Activated T-cell treated with anti-CD3 and anti-CD28 coated beads, Interleukin-2, amount 50 U/mL, for 24 hours (primary cell): ENCODE data around the gene ADAMTS5.

Experiments
- DNase-seq: peaks from one replicate; pipeline ENCODE4 v3.0.0-alpha.2; 2020
- H3K27ac Mint-ChIP-seq: 2 replicates; pipeline ENCODE4 v1.8.0; 2020; ENCODE audit warnings: mild to moderate bottlenecking, mixed read lengths
- H3K27me3 Mint-ChIP-seq: 2 replicates; pipeline ENCODE4 v1.8.0; 2020; ENCODE audit warnings: mixed read lengths
- H3K36me3 Mint-ChIP-seq: 2 replicates; pipeline ENCODE4 v1.8.0; 2020; ENCODE audit warnings: low read depth, mixed read lengths
- H3K4me1 Mint-ChIP-seq: 2 replicates; pipeline ENCODE4 v1.8.0; 2020; ENCODE audit warnings: low read depth, mixed read lengths
- H3K4me3 Mint-ChIP-seq: 2 replicates; pipeline ENCODE4 v1.8.0; 2020; ENCODE audit warnings: mild to moderate bottlenecking, moderate library complexity, mixed read lengths
- H3K9me3 Mint-ChIP-seq: 2 replicates; pipeline ENCODE4 v1.8.0; 2020; ENCODE audit warnings: mixed read lengths

ADAMTS5 gene

GRCh38 chr21:26967062-26967913 lies at the start of gene ADAMTS5:
Gene ADAMTS5, minus strand, starts transcription at chr21:26967088. Its CDS starts 697 bp downstream, at chr21:26966391.
- Mint-ChIP-seq H3K9me3 (no peaks in the 10 kb centered on the region), H3K4me3 (no peak within 1 kb of the TSS), H3K27me3 (peaks cover 66% of the 10 kb centered on the region), H3K27ac (no peak within 1 kb of the TSS), H3K36me3 (no peaks in the 10 kb centered on the region), H3K4me1 (peaks cover 4% of the 10 kb centered on the region)
- no peak for DNase-seq

DNA sequence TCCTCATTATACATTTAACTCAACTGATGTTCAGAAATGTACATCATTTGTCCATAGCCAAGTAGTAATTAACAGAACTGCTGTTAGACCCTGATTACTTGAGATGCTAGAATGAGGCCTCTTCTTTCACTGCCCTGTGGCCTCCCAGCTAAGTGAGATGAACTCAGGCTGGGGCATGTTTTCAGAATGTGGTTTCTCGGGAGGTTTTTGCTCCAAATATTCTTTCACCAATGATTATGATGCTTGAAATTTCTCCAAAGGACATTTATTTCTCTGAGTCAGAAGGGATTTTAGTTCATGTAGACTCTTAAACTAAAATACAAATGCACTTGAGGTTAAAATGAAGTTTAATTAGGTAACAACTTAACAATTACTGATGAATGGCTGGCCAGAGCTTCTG lies 34.6 kb upstream of the ADAMTS5 start:
- no peaks in the 10 kb centered on the region for H3K27me3 Mint-ChIP-seq
- no peak overlapping the region for H3K27ac Mint-ChIP-seq
- no peak for DNase-seq
- H3K4me1 Mint-ChIP-seq: no peaks in the 10 kb centered on the region
- H3K4me3 Mint-ChIP-seq: no peak overlapping the region
- H3K9me3 Mint-ChIP-seq: peaks cover 5% of the 10 kb centered on the region
- no peaks in the 10 kb centered on the region for H3K36me3 Mint-ChIP-seq

DNA sequence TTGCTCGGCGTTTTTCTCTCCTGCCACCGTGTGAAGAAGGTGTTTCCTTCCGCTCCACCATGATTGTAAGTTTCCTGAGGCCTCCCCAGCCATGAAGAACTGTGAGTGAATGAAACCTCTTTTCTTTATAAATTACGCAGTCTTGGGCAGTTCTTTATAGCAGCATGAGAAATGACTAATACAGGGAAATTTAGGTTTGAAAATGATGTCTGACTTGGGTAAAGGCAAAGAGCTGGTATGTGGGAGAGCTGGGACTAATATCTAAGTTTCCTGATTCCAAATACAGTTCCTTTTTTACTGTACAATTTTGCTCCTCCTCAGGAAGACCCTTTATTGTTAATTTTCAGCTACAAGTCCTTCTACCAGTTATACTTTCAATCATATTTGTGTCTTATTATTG lies 16.7 kb upstream of the ADAMTS5 start:
- Mint-ChIP-seq H3K27ac (no peak overlapping the region), H3K4me3 (no peak overlapping the region), H3K27me3 (no peaks in the 10 kb centered on the region), H3K4me1 (no peaks in the 10 kb centered on the region), H3K9me3 (peaks cover under 1% of the 10 kb centered on the region), H3K36me3 (no peaks in the 10 kb centered on the region)
- no peak for DNase-seq

- H3K4me3 Mint-ChIP-seq: no peak overlapping the region
- H3K9me3 Mint-ChIP-seq: no peaks in the 10 kb centered on the region
- H3K36me3 Mint-ChIP-seq: no peaks in the 10 kb centered on the region
- DNase-seq: no peak
- H3K4me1 Mint-ChIP-seq: no peaks in the 10 kb centered on the region
- no peaks in the 10 kb centered on the region for H3K27me3 Mint-ChIP-seq
- no peak overlapping the region for H3K27ac Mint-ChIP-seq
Observed at GRCh38 chr21:26982767-26983166, 15.9 kb upstream of the ADAMTS5 start.

GRCh38 chr21:26977746-26978145 lies 10.9 kb upstream of the ADAMTS5 start:
- H3K27ac Mint-ChIP-seq: no peak overlapping the region
- H3K36me3 Mint-ChIP-seq: no peaks in the 10 kb centered on the region
- H3K9me3 Mint-ChIP-seq: no peaks in the 10 kb centered on the region
- H3K4me3 Mint-ChIP-seq: no peak overlapping the region
- H3K4me1 Mint-ChIP-seq: no peaks in the 10 kb centered on the region
- no peak for DNase-seq
- peaks cover 3% of the 10 kb centered on the region for H3K27me3 Mint-ChIP-seq

DNA sequence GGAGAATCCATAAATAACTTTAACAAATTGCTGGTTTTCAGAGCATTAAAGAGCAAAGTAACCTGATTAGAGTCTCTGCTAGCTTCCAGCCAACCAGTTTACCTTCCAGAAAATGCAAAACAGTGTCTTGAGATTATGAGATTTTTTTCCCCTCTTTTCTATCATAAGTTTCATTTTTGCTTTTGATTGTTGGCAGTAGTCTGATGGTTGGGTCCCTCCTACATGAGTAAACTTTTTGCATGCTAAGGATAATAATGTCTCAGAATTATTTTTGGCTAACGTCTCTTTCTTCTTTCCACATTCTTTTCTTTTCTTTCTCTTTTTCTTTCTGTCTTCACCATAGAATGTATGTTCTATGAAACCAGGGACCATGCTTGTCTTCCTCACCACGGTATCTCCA lies 6.3 kb upstream of the ADAMTS5 start:
- no peak for DNase-seq
- Mint-ChIP-seq H3K36me3 (no peaks in the 10 kb centered on the region), H3K4me1 (no peaks in the 10 kb centered on the region), H3K4me3 (no peak overlapping the region), H3K27me3 (peaks cover 22% of the 10 kb centered on the region), H3K27ac (no peak overlapping the region), H3K9me3 (no peaks in the 10 kb centered on the region)

DNA sequence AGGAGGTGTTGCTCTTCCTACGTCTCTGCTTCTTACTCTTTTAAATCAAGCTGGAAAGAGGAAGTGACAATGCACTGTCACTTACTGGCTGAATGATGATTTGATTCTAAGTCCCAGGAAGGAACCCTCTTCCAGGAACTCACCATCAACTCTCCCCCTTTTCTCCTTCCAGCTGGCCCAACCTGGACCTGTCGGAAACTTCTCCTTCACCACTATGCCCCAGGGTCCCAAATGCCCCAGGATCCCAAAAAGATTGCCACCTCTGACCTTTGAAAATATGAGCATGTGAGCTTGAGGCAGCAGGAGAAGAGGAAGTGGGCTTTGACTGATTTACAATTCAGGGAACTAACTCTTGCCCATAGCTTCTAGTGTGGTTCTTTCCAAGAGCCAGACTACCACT lies 5.3 kb upstream of the ADAMTS5 start:
- peaks cover 4% of the 10 kb centered on the region for H3K4me1 Mint-ChIP-seq
- no peak for DNase-seq
- H3K9me3 Mint-ChIP-seq: no peaks in the 10 kb centered on the region
- H3K36me3 Mint-ChIP-seq: no peaks in the 10 kb centered on the region
- H3K27ac Mint-ChIP-seq: no peak overlapping the region
- H3K27me3 Mint-ChIP-seq: peaks cover 32% of the 10 kb centered on the region
- H3K4me3 Mint-ChIP-seq: no peak overlapping the region

- H3K9me3 Mint-ChIP-seq: no peaks in the 10 kb centered on the region
- no peaks in the 10 kb centered on the region for H3K36me3 Mint-ChIP-seq
- H3K27me3 Mint-ChIP-seq: peaks cover 51% of the 10 kb centered on the region
- no peak overlapping the region for H3K4me3 Mint-ChIP-seq
- DNase-seq: no peak
- peaks cover 4% of the 10 kb centered on the region for H3K4me1 Mint-ChIP-seq
- no peak overlapping the region for H3K27ac Mint-ChIP-seq
Observed at GRCh38 chr21:26969971-26970725, 3.3 kb upstream of the ADAMTS5 start.

DNA sequence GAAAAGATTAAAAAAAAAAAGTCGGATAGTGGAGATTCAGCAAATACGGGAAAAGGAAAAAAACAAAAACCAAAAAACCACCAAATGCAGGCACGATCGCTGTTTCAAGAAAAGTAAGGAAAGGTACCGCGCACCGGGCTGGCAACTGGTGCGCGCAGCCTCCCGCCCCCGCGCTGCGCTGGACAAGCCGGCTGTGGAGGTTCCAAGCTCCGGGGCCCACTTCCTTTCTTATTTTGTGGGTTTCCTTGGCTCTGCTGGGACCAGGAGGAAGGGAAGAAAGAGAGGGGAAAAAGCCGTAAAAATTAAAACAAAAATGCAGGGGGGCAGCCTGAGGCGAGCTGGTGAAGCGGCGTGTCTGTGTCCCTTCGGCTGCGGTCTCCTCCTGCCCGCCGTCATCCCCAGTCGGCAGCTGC lies 233 bp downstream of the ADAMTS5 start:
- Mint-ChIP-seq H3K4me1 (peaks cover 4% of the 10 kb centered on the region), H3K4me3 (no peak overlapping the region), H3K27ac (no peak overlapping the region), H3K27me3 (peaks cover 68% of the 10 kb centered on the region), H3K9me3 (no peaks in the 10 kb centered on the region), H3K36me3 (no peaks in the 10 kb centered on the region)
- no peak for DNase-seq

DNA sequence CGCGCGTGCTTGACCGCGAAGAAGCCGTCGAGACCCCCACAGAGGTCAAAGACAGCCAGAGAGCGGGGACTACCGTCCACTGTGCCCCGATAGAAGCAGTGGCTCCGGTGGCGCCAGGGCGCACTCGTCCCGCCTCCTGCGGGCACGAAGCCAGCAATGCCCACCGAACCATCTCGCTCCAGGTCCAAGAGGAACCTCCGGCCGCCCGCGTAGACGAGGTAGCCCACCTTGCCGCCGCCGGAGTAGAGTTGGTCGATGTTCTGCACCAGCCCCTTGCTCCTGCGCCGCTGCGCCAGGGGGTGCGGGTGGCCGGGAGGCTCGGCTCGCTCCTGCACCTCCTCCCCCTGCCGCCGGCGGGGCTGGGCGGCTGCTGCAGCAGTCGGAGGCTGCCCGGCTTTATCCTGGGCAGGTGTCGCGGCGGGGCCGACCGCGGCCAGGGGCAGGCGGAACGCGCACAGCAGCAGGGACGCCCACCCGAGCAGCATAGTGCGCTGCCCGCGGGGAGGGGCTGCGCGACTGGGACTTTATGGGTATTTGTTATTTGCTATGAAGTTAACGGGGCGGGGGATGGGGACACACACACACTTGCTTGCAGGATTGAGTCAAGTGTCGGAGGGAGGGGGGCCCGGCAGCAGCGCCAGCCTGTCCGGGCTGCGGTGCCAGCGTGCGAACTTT lies 844 bp downstream of the ADAMTS5 start:
- DNase-seq: no peak
- H3K9me3 Mint-ChIP-seq: no peaks in the 10 kb centered on the region
- H3K4me3 Mint-ChIP-seq: no peak overlapping the region
- H3K4me1 Mint-ChIP-seq: peaks cover 4% of the 10 kb centered on the region
- H3K27me3 Mint-ChIP-seq: peaks cover 72% of the 10 kb centered on the region
- no peaks in the 10 kb centered on the region for H3K36me3 Mint-ChIP-seq
- H3K27ac Mint-ChIP-seq: no peak overlapping the region

DNA sequence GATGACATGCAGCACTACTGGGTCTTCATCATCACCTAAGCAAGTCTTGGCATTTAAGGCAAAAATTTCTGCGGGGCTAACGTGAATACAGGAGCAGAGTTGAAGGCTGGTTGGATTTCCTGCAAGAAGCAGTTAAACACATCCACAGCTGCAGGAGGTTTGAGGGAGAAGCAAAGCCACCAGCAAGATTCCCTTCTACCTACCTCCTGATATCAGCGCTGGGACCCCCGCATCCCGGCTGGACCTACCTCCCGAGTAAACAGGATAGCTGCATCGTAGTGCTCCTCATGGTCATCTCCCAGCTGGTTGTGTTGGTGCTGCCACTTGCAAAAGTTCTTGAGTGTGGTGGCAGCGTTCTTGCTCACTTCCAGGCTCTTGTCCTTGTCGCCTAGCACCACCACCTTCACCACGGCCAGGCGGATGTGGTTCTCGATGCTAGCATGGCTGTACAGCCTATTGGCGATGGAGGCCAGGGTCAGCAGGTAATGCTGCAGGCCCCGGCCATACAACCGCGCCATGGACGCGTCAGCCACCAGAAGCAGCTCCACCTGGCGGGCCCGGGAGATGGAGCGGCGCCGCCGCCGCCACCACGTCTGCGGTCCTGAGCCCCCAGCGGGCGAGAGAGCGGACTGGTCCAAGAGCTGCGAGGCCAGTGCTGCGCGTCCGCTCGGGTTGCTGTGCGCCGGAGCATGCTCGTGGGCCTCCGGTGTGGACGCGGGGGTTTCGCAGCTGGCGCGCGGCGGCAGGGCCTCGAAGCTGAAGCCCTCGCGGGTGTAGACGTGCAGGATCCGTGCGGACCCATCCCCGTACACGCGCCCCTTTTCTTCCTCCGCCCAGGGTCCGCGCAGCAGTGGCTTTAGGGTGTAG lies 1.6 kb downstream of the ADAMTS5 start:
- DNase-seq: no peak
- H3K4me3 Mint-ChIP-seq: no peak overlapping the region
- H3K9me3 Mint-ChIP-seq: no peaks in the 10 kb centered on the region
- H3K36me3 Mint-ChIP-seq: no peaks in the 10 kb centered on the region
- peaks cover 4% of the 10 kb centered on the region for H3K4me1 Mint-ChIP-seq
- no peak overlapping the region for H3K27ac Mint-ChIP-seq
- H3K27me3 Mint-ChIP-seq: peaks cover 70% of the 10 kb centered on the region

DNA sequence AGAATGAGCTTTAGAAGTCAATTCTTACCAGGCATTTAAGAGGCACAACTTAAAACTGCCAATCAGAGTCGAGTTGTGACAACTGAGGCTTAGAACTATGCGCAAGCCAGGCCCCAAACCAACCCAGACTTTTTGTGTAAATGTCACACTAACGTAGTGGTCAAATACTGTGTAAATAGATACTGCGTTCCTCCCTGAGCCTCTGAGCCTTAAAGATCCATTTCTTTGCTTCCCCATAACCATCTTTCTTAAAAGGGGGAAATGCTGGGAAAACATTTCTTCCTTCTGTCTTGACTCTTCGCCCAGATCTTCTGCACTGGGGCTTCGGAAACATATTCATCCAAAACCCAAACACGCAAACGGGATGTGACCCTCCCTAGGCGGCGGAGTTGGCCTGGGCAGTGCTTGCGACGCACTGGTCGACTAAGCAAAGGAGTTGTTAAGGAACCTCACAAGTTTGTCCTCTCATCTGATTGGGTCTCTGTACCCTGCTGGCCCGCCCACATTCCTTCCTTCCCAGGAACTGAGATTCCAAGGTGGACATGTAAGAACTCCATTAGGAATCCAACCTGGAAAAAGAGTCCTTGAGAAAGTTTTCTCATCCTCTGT lies 2.6 kb downstream of the ADAMTS5 start:
- H3K36me3 Mint-ChIP-seq: no peaks in the 10 kb centered on the region
- no peak overlapping the region for H3K4me3 Mint-ChIP-seq
- DNase-seq: no peak
- H3K9me3 Mint-ChIP-seq: no peaks in the 10 kb centered on the region
- H3K4me1 Mint-ChIP-seq: peaks cover 4% of the 10 kb centered on the region
- peaks cover 63% of the 10 kb centered on the region for H3K27me3 Mint-ChIP-seq
- no peak overlapping the region for H3K27ac Mint-ChIP-seq

DNA sequence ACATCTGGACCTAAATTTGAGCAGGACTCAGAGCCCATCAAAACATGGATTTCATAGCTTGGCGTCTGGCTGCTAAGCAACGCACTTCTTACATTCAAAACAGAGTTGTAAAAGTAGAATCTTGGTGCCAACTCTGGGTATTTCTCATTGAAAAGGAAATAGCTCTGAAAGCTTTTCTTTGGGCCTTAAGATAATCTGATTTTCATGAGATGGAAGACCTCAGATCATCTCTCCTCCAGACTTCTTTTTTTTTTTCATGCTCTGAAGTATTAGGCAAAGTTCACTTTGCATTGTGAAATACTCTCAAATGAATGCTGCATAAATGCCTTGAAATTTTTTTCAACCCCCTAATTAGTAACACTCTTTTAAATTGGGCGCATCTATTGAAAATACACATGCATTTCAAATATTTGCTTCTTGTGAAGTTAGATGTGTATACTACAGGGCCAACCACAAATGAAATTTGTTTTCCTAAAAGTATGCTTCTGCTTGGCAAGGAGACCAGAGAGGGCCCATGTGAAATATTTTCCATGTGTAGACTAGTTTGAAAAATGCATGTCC lies 4.2 kb downstream of the ADAMTS5 start:
- Mint-ChIP-seq H3K27ac (no peak overlapping the region), H3K36me3 (no peaks in the 10 kb centered on the region), H3K27me3 (peaks cover 48% of the 10 kb centered on the region), H3K9me3 (no peaks in the 10 kb centered on the region), H3K4me3 (no peak overlapping the region), H3K4me1 (peaks cover 4% of the 10 kb centered on the region)
- DNase-seq: no peak
